Measurements from ENCODE around the gene FBXW4.

FBXW4 gene

GRCh38 chr10:101619983-101620382 is 75.0 kb downstream of the FBXW4 start:
- in situ Hi-C loops (cut with MboI; ENCODE audit: low sequenced_read_pairs), result loop anchor here (25.0 kb wide), 1 partner anchor 167 kb away; the partner anchor contains the start of genes FGF8 and NPM3

GRCh38 chr10:101618871-101619270 is 76.1 kb downstream of the FBXW4 start:
- in situ Hi-C loops (cut with MboI; ENCODE audit: low sequenced_read_pairs), result loop anchor here (25.0 kb wide), 1 partner anchor 168 kb away; the partner anchor contains the start of genes FGF8 and NPM3

GRCh38 chr10:101617824-101618568 is 77.0 kb downstream of the FBXW4 start:
- in situ Hi-C loops (cut with MboI; ENCODE audit: low sequenced_read_pairs), result loop anchor here (25.0 kb wide), 1 partner anchor 169 kb away; the partner anchor contains the start of genes FGF8 and NPM3

- in situ Hi-C loops (cut with MboI; ENCODE audit: low sequenced_read_pairs), result loop anchor here (25.0 kb wide), 1 partner anchor 170 kb away; the partner anchor contains the start of genes FGF8 and NPM3
Measured at GRCh38 chr10:101617102-101617823, 77.7 kb downstream of the FBXW4 start.

- in situ Hi-C loops (cut with MboI; ENCODE audit: low sequenced_read_pairs), result loop anchor here (25.0 kb wide), 1 partner anchor 171 kb away; the partner anchor contains the start of genes FGF8 and NPM3
Measured at GRCh38 chr10:101616415-101617101, 78.4 kb downstream of the FBXW4 start.

- in situ Hi-C loops (cut with MboI; ENCODE audit: low sequenced_read_pairs), result loop anchor here (25.0 kb wide), 1 partner anchor 172 kb away; the partner anchor contains the start of genes FGF8 and NPM3
Measured at GRCh38 chr10:101615525-101616116, 79.3 kb downstream of the FBXW4 start.

GRCh38 chr10:101614663-101615524 is 80.1 kb downstream of the FBXW4 start:
- in situ Hi-C loops (cut with MboI; ENCODE audit: low sequenced_read_pairs), result loop anchor here (25.0 kb wide), 1 partner anchor 172 kb away; the partner anchor contains the start of genes FGF8 and NPM3

GRCh38 chr10:101613646-101614045 is 81.3 kb downstream of the FBXW4 start:
- in situ Hi-C loops (cut with MboI; ENCODE audit: low sequenced_read_pairs), result loop anchor here (25.0 kb wide), 1 partner anchor 174 kb away; the partner anchor contains the start of genes FGF8 and NPM3

GRCh38 chr10:101612872-101613271 is 82.1 kb downstream of the FBXW4 start:
- in situ Hi-C loops (cut with MboI; ENCODE audit: low sequenced_read_pairs), result loop anchor here (25.0 kb wide), 1 partner anchor 174 kb away; the partner anchor contains the start of genes FGF8 and NPM3

- in situ Hi-C loops (cut with MboI; ENCODE audit: low sequenced_read_pairs), result loop anchor here (25.0 kb wide), 1 partner anchor 175 kb away; the partner anchor contains the start of genes FGF8 and NPM3
Measured at GRCh38 chr10:101612086-101612485, 82.9 kb downstream of the FBXW4 start.

GRCh38 chr10:101611096-101611905 is 83.7 kb downstream of the FBXW4 start:
- in situ Hi-C loops (cut with MboI; ENCODE audit: low sequenced_read_pairs), result loop anchor here (25.0 kb wide), 1 partner anchor 176 kb away; the partner anchor contains the start of genes FGF8 and NPM3

GRCh38 chr10:101609481-101609880 is 85.5 kb downstream of the FBXW4 start:
- in situ Hi-C loops (cut with MboI; ENCODE audit: low sequenced_read_pairs), result loop anchor here (25.0 kb wide), 1 partner anchor 178 kb away; the partner anchor contains the start of genes FGF8 and NPM3

GRCh38 chr10:101607124-101607523 is 87.8 kb downstream of the FBXW4 start:
- in situ Hi-C loops (cut with MboI; ENCODE audit: low sequenced_read_pairs), result loop anchor here (25.0 kb wide), 1 partner anchor 180 kb away; the partner anchor contains the start of genes FGF8 and NPM3

GRCh38 chr10:101602761-101603398 is 92.1 kb downstream of the FBXW4 start:
- in situ Hi-C loops (cut with MboI; ENCODE audit: low sequenced_read_pairs), result loop anchor here (25.0 kb wide), 1 partner anchor 184 kb away; the partner anchor contains the start of genes FGF8 and NPM3

GRCh38 chr10:101601541-101601940 is 93.4 kb downstream of the FBXW4 start:
- in situ Hi-C loops (cut with MboI; ENCODE audit: low sequenced_read_pairs), result loop anchor here (25.0 kb wide), 1 partner anchor 186 kb away; the partner anchor contains the start of genes FGF8 and NPM3

GRCh38 chr10:101597091-101597900 is 97.7 kb downstream of the FBXW4 start:
- in situ Hi-C loops (cut with MboI; ENCODE audit: low sequenced_read_pairs), result no loop called here
